Tibial nerve (tissue), 4 donors: ENCODE results near the gene ANAPC2.

Source experiments
- CTCF ChIP-seq, 5 experiments: fragments of 200-600 bp in 3 of 5; fragments of 450-650 bp in 2 of 5; sonication (generic) in 3 of 5; IDR thresholded peaks; one replicate each; pipeline ENCODE4 v1.5.1; 2016 to 2019; ENCODE audit warnings: antibody characterized with exemption in 5 of 5, mild to moderate bottlenecking in 3 of 5, moderate library complexity in 2 of 5
- EP300 ChIP-seq, 2 donors: sonication (generic); formaldehyde crosslinking; IDR thresholded peaks; one replicate each; pipeline ENCODE4 v1.6.1; 2017; ENCODE audit warnings: antibody characterized with exemption in 2 of 2, mild to moderate bottlenecking in 1 of 2
- POLR2A ChIP-seq, 2 donors: fragments of 450-650 bp; IDR thresholded peaks; one replicate each; pipeline ENCODE4 v1.6.1; 2017; ENCODE audit warnings: antibody characterized with exemption in 2 of 2, mild to moderate bottlenecking in 2 of 2, moderate library complexity in 2 of 2

GRCh38 chr9:137159105-137160053 lies 29.0 kb downstream of the ANAPC2 start:
- TF ChIP-seq CTCF (IDR thresholded peaks at IDR 0.05) (no peak), EP300 (IDR thresholded peaks at IDR 0.05) (no peak), POLR2A (IDR thresholded peaks at IDR 0.05) (no peak)
